OCI-LY3 (cell line): ENCODE data around the gene SRGAP2C.
"Not testable (repeated sequence)": the region's sequence is repeated elsewhere in the genome, so short reads cannot be mapped to it uniquely, and the experiment has no call there.

Source experiments
- EZH2phosphoT487 ChIP-seq: fragments of 200-600 bp; shearing (Covaris generic); IDR thresholded peaks from 2 replicates; pipeline ENCODE4 v1.6.1; 2018; ENCODE audit warnings: antibody characterized with exemption, mixed run types, low read depth
- TF ChIP-seq, protein P1 (sequence below): fragments of 200-600, 300-600 bp; sonication (generic); IDR thresholded peaks from 2 replicates; pipeline ENCODE4 v1.5.1; 2014; ENCODE audit warnings: antibody characterized with exemption, low read length, low read depth

DNA sequence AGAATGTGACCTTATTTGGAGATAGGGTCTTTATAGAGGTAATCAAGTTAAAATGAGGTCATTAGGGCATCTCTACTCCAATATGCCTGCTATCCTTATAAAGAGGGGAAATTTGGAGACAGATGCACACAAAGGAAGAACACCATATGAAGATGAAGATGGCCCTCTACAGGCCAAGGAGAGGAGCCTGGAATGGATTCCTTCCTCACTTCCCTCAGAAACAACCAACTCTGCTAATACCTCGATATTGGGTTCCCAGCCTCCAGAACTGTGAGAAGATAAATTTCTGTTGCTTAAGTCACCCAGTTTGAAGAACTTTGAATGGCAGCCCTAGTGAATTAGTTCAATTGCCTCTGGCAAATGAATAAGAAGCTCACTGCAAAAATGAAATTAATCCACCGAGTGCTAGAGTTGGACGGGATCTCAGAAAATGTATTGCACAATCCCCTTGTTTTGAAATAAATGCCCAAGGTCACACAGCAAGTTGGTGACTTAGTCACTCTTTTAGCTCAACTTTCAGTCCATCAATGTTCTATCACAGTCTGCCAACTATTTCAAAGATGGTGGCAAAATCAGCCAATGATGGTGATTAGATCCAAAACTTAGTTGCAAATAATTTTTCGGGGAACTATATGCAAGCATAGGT, 27.7 kb upstream of the SRGAP2C start:
- TF ChIP-seq, protein P1, sequence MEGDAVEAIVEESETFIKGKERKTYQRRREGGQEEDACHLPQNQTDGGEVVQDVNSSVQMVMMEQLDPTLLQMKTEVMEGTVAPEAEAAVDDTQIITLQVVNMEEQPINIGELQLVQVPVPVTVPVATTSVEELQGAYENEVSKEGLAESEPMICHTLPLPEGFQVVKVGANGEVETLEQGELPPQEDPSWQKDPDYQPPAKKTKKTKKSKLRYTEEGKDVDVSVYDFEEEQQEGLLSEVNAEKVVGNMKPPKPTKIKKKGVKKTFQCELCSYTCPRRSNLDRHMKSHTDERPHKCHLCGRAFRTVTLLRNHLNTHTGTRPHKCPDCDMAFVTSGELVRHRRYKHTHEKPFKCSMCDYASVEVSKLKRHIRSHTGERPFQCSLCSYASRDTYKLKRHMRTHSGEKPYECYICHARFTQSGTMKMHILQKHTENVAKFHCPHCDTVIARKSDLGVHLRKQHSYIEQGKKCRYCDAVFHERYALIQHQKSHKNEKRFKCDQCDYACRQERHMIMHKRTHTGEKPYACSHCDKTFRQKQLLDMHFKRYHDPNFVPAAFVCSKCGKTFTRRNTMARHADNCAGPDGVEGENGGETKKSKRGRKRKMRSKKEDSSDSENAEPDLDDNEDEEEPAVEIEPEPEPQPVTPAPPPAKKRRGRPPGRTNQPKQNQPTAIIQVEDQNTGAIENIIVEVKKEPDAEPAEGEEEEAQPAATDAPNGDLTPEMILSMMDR: not testable (repeated sequence)
- not testable (repeated sequence) for TF ChIP-seq EZH2phosphoT487
